GM23338 (cell line): ENCODE results near the gene SMPDL3A.

ENCODE experiments used
- EZH2 ChIP-seq: fragments of 200-600 bp; sonication (generic); IDR thresholded peaks from one replicate; pipeline ENCODE4 v1.8.0; 2017; ENCODE audit warnings: antibody characterized with exemption, mild to moderate bottlenecking, low read depth; ENCODE audit not compliant: unreplicated experiment
- TF ChIP-seq, protein P1 (sequence below), 2 experiments: fragments of 200-600 bp in 1 of 2; sonication (generic) in 1 of 2; conservative IDR thresholded peaks; 2 replicates each; pipeline versions ENCODE4 v1.5.1 to v1.6.1; 2016 to 2017; ENCODE audit warnings: antibody characterized with exemption in 2 of 2, low read depth in 2 of 2, mild to moderate bottlenecking in 2 of 2, moderate library complexity in 1 of 2
- TF ChIP-seq, protein P2 (sequence below): IDR thresholded peaks from 2 replicates; pipeline ENCODE4 v1.6.1; 2016; ENCODE audit warnings: antibody characterized with exemption

DNA sequence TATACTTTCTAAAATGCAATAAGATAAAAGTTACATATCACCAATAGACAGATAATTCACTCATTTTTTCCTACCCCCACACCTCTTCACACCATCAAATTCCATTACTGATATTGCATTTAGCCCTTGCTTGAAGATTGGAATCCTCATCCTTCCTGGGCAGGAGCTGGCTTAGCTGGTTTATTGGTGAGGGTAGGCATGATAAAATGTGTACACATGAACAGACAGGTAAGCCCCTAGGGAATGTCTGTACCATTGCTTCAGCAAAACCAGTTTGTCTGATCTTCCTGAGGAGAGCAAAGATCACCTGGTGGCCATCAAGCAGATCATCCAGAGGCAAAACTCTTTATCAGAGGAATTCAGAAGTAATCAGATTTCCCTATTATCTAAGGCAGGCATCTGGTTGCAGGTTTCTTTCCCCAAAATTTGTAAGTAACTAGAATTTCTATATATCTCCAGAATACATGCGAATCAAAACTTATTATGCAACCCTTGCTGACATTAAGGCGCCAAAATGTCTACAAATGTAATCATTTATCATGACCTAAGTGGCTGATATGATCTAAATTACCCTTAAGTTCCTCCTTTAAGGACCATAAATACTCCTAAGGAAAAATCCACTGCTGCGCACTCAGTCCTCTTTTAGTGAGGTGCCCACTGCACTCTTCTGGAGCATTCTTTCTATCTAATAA is 16.2 kb upstream of the SMPDL3A start:
- TF ChIP-seq, protein P1, sequence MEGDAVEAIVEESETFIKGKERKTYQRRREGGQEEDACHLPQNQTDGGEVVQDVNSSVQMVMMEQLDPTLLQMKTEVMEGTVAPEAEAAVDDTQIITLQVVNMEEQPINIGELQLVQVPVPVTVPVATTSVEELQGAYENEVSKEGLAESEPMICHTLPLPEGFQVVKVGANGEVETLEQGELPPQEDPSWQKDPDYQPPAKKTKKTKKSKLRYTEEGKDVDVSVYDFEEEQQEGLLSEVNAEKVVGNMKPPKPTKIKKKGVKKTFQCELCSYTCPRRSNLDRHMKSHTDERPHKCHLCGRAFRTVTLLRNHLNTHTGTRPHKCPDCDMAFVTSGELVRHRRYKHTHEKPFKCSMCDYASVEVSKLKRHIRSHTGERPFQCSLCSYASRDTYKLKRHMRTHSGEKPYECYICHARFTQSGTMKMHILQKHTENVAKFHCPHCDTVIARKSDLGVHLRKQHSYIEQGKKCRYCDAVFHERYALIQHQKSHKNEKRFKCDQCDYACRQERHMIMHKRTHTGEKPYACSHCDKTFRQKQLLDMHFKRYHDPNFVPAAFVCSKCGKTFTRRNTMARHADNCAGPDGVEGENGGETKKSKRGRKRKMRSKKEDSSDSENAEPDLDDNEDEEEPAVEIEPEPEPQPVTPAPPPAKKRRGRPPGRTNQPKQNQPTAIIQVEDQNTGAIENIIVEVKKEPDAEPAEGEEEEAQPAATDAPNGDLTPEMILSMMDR (conservative IDR thresholded peaks at IDR 0.05; ENCODE audit: low read depth in 2 of 2): no peak
- TF ChIP-seq EZH2: no peak
- TF ChIP-seq, protein P2, sequence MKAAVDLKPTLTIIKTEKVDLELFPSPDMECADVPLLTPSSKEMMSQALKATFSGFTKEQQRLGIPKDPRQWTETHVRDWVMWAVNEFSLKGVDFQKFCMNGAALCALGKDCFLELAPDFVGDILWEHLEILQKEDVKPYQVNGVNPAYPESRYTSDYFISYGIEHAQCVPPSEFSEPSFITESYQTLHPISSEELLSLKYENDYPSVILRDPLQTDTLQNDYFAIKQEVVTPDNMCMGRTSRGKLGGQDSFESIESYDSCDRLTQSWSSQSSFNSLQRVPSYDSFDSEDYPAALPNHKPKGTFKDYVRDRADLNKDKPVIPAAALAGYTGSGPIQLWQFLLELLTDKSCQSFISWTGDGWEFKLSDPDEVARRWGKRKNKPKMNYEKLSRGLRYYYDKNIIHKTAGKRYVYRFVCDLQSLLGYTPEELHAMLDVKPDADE: no peak
